Measurements from ENCODE around the gene IFNE. TPM values are rescaled to one million over a fixed set of nuclear protein-coding genes. Genes with fewer than 3 reads are reported as not detected.
A peak's percentile ranks its signal among the peaks of the same experiment; 100 is the strongest.
"Not testable (repeated sequence)": the region's sequence is repeated elsewhere in the genome, so short reads cannot be mapped to it uniquely, and the experiment has no call there.

Gene IFNE
- total RNA-seq, 1 experiment from 2014 or later = not detected

- DNase-seq (ENCODE audit: low spot score) = no peak
- in situ Hi-C loops (cut with HindIII; ENCODE audit: low sequenced_read_pairs) = no loop called here
Observed at GRCh38 chr9:21504113-21504512, 22.0 kb upstream of the IFNE start.

GRCh38 chr9:21502586-21502985 lies 20.5 kb upstream of the IFNE start:
- no peak for DNase-seq (ENCODE audit: low spot score)
- in situ Hi-C loops (cut with HindIII; ENCODE audit: low sequenced_read_pairs) = no loop called here

- no peak for DNase-seq (ENCODE audit: low spot score)
- in situ Hi-C loops (cut with HindIII; ENCODE audit: low sequenced_read_pairs) = no loop called here
Observed at GRCh38 chr9:21499912-21500311, 17.8 kb upstream of the IFNE start.

- no peak for DNase-seq (ENCODE audit: low spot score)
- in situ Hi-C loops (cut with HindIII; ENCODE audit: low sequenced_read_pairs) = no loop called here
Observed at GRCh38 chr9:21491756-21492155, 9.6 kb upstream of the IFNE start.

GRCh38 chr9:21481470-21482056 lies 550 bp downstream of the IFNE start:
- in situ Hi-C loops (cut with HindIII; ENCODE audit: low sequenced_read_pairs) = no loop called here
- no peak for DNase-seq (ENCODE audit: low spot score)

GRCh38 chr9:21479152-21479702 lies 2.9 kb downstream of the IFNE start:
- in situ Hi-C loops (cut with HindIII; ENCODE audit: low sequenced_read_pairs) = no loop called here
- no peak for DNase-seq (ENCODE audit: low spot score)

- DNase-seq (ENCODE audit: low spot score) = no peak
- in situ Hi-C loops (cut with HindIII; ENCODE audit: low sequenced_read_pairs) = no loop called here
Observed at GRCh38 chr9:21477466-21477865, 4.6 kb downstream of the IFNE start.

GRCh38 chr9:21473236-21473635 lies 8.9 kb downstream of the IFNE start:
- no peak for DNase-seq (ENCODE audit: low spot score)
- in situ Hi-C loops (cut with HindIII; ENCODE audit: low sequenced_read_pairs) = no loop called here

GRCh38 chr9:21470126-21470525 lies 12.0 kb downstream of the IFNE start:
- in situ Hi-C loops (cut with HindIII; ENCODE audit: low sequenced_read_pairs) = no loop called here

GRCh38 chr9:21465859-21466518 lies 16.1 kb downstream of the IFNE start:
- in situ Hi-C loops (cut with HindIII; ENCODE audit: low sequenced_read_pairs) = no loop called here
- DNase-seq (ENCODE audit: low spot score) = peak; percentile 21

More at GRCh38 chr9:21470126-21470525, 12.0 kb downstream of the IFNE start:
- DNase-seq (ENCODE audit: low spot score) = no peak

- DNase-seq (ENCODE audit: low spot score) = no peak
- in situ Hi-C loops (cut with HindIII; ENCODE audit: low sequenced_read_pairs) = no loop called here
Observed at GRCh38 chr9:21465138-21465537, 17.0 kb downstream of the IFNE start.

- DNase-seq (ENCODE audit: low spot score) = no peak
- in situ Hi-C loops (cut with HindIII; ENCODE audit: low sequenced_read_pairs) = no loop called here
Observed at GRCh38 chr9:21461377-21461776, 20.7 kb downstream of the IFNE start.

GRCh38 chr9:21455320-21455719 lies 26.8 kb downstream of the IFNE start:
- in situ Hi-C loops (cut with HindIII; ENCODE audit: low sequenced_read_pairs) = no loop called here
- DNase-seq (ENCODE audit: low spot score) = peak; percentile 46

- no peak for DNase-seq (ENCODE audit: low spot score)
- in situ Hi-C loops (cut with HindIII; ENCODE audit: low sequenced_read_pairs) = no loop called here
Observed at GRCh38 chr9:21454149-21454548, 28.0 kb downstream of the IFNE start.

- no peak for DNase-seq (ENCODE audit: low spot score)
- in situ Hi-C loops (cut with HindIII; ENCODE audit: low sequenced_read_pairs) = no loop called here
Observed at GRCh38 chr9:21452681-21453080, 29.4 kb downstream of the IFNE start.

GRCh38 chr9:21450733-21451394 lies 31.2 kb downstream of the IFNE start:
- in situ Hi-C loops (cut with HindIII; ENCODE audit: low sequenced_read_pairs) = no loop called here
- no peak for DNase-seq (ENCODE audit: low spot score)

GRCh38 chr9:21449312-21449711 lies 32.8 kb downstream of the IFNE start:
- in situ Hi-C loops (cut with HindIII; ENCODE audit: low sequenced_read_pairs); DNase-seq (ENCODE audit: low spot score): not testable (repeated sequence)

- in situ Hi-C loops (cut with HindIII; ENCODE audit: low sequenced_read_pairs) = no loop called here
- DNase-seq (ENCODE audit: low spot score) = no peak
Observed at GRCh38 chr9:21443849-21444625, 38.1 kb downstream of the IFNE start.

- in situ Hi-C loops (cut with HindIII; ENCODE audit: low sequenced_read_pairs) = no loop called here
- no peak for DNase-seq (ENCODE audit: low spot score)
Observed at GRCh38 chr9:21440139-21440538, 42.0 kb downstream of the IFNE start, which contains the start of gene IFNA1. Gene IFNA1, plus strand, starts transcription at chr9:21440439. Its CDS starts 69 bp downstream, at chr9:21440508.

GRCh38 chr9:21435015-21435383 lies 47.1 kb downstream of the IFNE start:
- in situ Hi-C loops (cut with HindIII; ENCODE audit: low sequenced_read_pairs); DNase-seq (ENCODE audit: low spot score): not testable (repeated sequence)

Measured in G401 (cell line).